SK-N-SH (cell line): ENCODE data around the gene RNF113B. TPM values are rescaled to one million over a fixed set of nuclear protein-coding genes. Genes with fewer than 3 reads are reported as not detected.

Experiments used
- CTCF ChIA-PET: fragments of 300-600, 350-600 bp; formaldehyde crosslinking; extraction: SDS; loops from one replicate; lab custom pipeline; 2021; lab: Yijun Ruan, JAX
- POLR2A ChIA-PET: fragments of 350-600 bp; sonication (Branson Sonifier 250); formaldehyde crosslinking; extraction: SDS; loops from one replicate; lab custom pipeline; 2020; ENCODE audit warnings: antibody characterized with exemption, inconsistent platforms; lab: Yijun Ruan, JAX
- DNase-seq: peaks from one replicate; pipeline ENCODE4 v3.0.0; 2012
- H2AFZ ChIP-seq: fragments of 200-600 bp; sonication (generic); 2 replicates; pipeline ENCODE4 v1.8.1; 2016; ENCODE audit warnings: antibody characterized with exemption, mild to moderate bottlenecking, low read depth
- H3F3A ChIP-seq: fragments of 200-600 bp; sonication (generic); replicated peaks from 2 replicates; pipeline ENCODE3; 2016; ENCODE audit warnings: antibody characterized with exemption, mild to moderate bottlenecking; ENCODE audit not compliant: insufficient read depth
- H3K27ac ChIP-seq, 2 experiments: fragments of 200-500 bp in 1 of 2; fragments of 200-600 bp in 1 of 2; sonication (Bioruptor generic) in 1 of 2; sonication (generic), shearing (Covaris generic) in 1 of 2; 2 replicates each; pipeline versions ENCODE4 v1.5.1 to v1.6.1; 2014 to 2016; ENCODE audit warnings: low read depth in 2 of 2, inconsistent platforms in 1 of 2, low read length in 1 of 2, mild to moderate bottlenecking in 1 of 2, mixed read lengths in 1 of 2
- H3K27me3 ChIP-seq: fragments of 200-600 bp; sonication (generic), shearing (Covaris generic); 2 replicates; pipeline ENCODE4 v1.6.1; 2016; ENCODE audit warnings: mixed run types; ENCODE audit not compliant: insufficient read depth
- H3K36me3 ChIP-seq, 2 experiments: fragments of 200-500 bp in 1 of 2; fragments of 200-600 bp in 1 of 2; sonication (Bioruptor generic) in 1 of 2; sonication (generic) in 1 of 2; replicated peaks in 1 of 2; 2 replicates each; pipeline versions ENCODE3 to v1.5.1; 2014 to 2016; ENCODE audit warnings: low read length in 1 of 2, mild to moderate bottlenecking in 1 of 2; ENCODE audit not compliant: insufficient read depth in 2 of 2, control insufficient read depth in 1 of 2
- H3K4me1 ChIP-seq, 2 experiments: fragments of 200-500 bp in 1 of 2; fragments of 200-600 bp in 1 of 2; sonication (Bioruptor generic) in 1 of 2; sonication (generic), shearing (Covaris generic) in 1 of 2; 2 replicates each; pipeline versions ENCODE4 v1.5.1 to v1.6.1; 2014 to 2016; ENCODE audit warnings: low read depth in 1 of 2, low read length in 1 of 2, mixed run types in 1 of 2; ENCODE audit not compliant: insufficient read depth in 2 of 2, control insufficient read depth in 1 of 2
- H3K4me2 ChIP-seq: fragments of 200-600 bp; sonication (generic), shearing (Covaris generic); 2 replicates; pipeline ENCODE4 v1.6.1; 2017; ENCODE audit warnings: mixed run types
- H3K4me3 ChIP-seq, 2 experiments: fragments of 200-500 bp in 1 of 2; fragments of 200-600 bp in 1 of 2; sonication (Bioruptor generic) in 1 of 2; sonication (generic), shearing (Covaris generic) in 1 of 2; 2 replicates each; pipeline versions ENCODE4 v1.5.1 to v1.8.1; 2014 to 2016; ENCODE audit warnings: low read depth in 2 of 2, inconsistent platforms in 1 of 2, low read length in 1 of 2, mild to moderate bottlenecking in 1 of 2, mixed read lengths in 1 of 2, moderate library complexity in 1 of 2
- H3K79me2 ChIP-seq: fragments of 200-600 bp; sonication (generic); 2 replicates; pipeline ENCODE4 v1.8.1; 2017; ENCODE audit warnings: mild to moderate bottlenecking; ENCODE audit not compliant: insufficient read depth
- H3K9ac ChIP-seq: fragments of 200-600 bp; sonication (generic); 2 replicates; pipeline ENCODE4 v1.6.1; 2017; ENCODE audit warnings: mixed run types
- H3K9me2 ChIP-seq: fragments of 200-600 bp; sonication (generic); 2 replicates; pipeline ENCODE4 v1.6.1; 2017; ENCODE audit warnings: mixed run types
- H3K9me3 ChIP-seq: fragments of 200-600 bp; sonication (generic); 2 replicates; pipeline ENCODE4 v1.6.1; 2017; ENCODE audit warnings: mixed run types, mild to moderate bottlenecking, moderate library complexity
- H4K20me1 ChIP-seq: fragments of 200-600 bp; sonication (generic); 2 replicates; pipeline ENCODE4 v1.6.1; 2017; ENCODE audit warnings: mild to moderate bottlenecking, mixed run types; ENCODE audit not compliant: insufficient read depth
- CHD2 ChIP-seq: fragments of 150-350 bp; IDR thresholded peaks from 2 replicates; pipeline ENCODE4 v1.6.1; 2018; ENCODE audit warnings: low read length; ENCODE audit not compliant: partially characterized antibody
- CTCF ChIP-seq: fragments of 200-600 bp; sonication (generic); IDR thresholded peaks from 2 replicates; pipeline ENCODE4 v1.6.1; 2017; ENCODE audit warnings: antibody characterized with exemption, mild to moderate bottlenecking, moderate library complexity
- FOXJ3 ChIP-seq: sonication (generic); formaldehyde crosslinking; IDR thresholded peaks from 2 replicates; pipeline ENCODE4 v1.5.1; 2020; ENCODE audit warnings: mild to moderate bottlenecking, missing genetic modification reagents
- FOXM1 ChIP-seq: IDR thresholded peaks from 2 replicates; pipeline ENCODE4 v1.4.0; 2012; ENCODE audit warnings: low read depth, mild to moderate bottlenecking
- GABPA ChIP-seq: IDR thresholded peaks from 2 replicates; pipeline ENCODE4 v1.4.0; 2012; ENCODE audit warnings: low read depth, mild to moderate bottlenecking
- GATA2 ChIP-seq: sonication (generic); formaldehyde crosslinking; IDR thresholded peaks from 2 replicates; pipeline ENCODE4 v1.5.0; 2020; ENCODE audit warnings: mild to moderate bottlenecking, missing genetic modification reagents
- JUND ChIP-seq: IDR thresholded peaks from 2 replicates; pipeline ENCODE4 v1.4.0; 2012
- MAX ChIP-seq: IDR thresholded peaks from 2 replicates; pipeline ENCODE4 v1.4.0; 2012; ENCODE audit warnings: low read depth
- MEF2A ChIP-seq: IDR thresholded peaks from 2 replicates; pipeline ENCODE4 v1.4.0; 2012; ENCODE audit warnings: low read depth, borderline replicate concordance
- MXI1 ChIP-seq: IDR thresholded peaks from 2 replicates; pipeline ENCODE4 v1.6.1; 2012; ENCODE audit warnings: mild to moderate bottlenecking, low read depth, low read length, improper control_type of control experiment
- NFIC ChIP-seq: IDR thresholded peaks from 2 replicates; pipeline ENCODE4 v1.4.0; 2012; ENCODE audit warnings: borderline replicate concordance
- NRF1 ChIP-seq: IDR thresholded peaks from 2 replicates; pipeline ENCODE4 v1.6.1; 2012; ENCODE audit warnings: low read depth, mild to moderate bottlenecking, low read length
- RAD21 ChIP-seq: IDR thresholded peaks from 2 replicates; pipeline ENCODE4 v1.6.1; 2012; ENCODE audit warnings: mild to moderate bottlenecking, low read length
- RXRA ChIP-seq: IDR thresholded peaks from 2 replicates; pipeline ENCODE4 v1.4.0; 2012; ENCODE audit warnings: low read depth, mild to moderate bottlenecking, borderline replicate concordance
- SIN3A ChIP-seq: IDR thresholded peaks from 2 replicates; pipeline ENCODE4 v1.6.1; 2012; ENCODE audit warnings: low read depth, mild to moderate bottlenecking, low read length, moderate library complexity, borderline replicate concordance
- SMC3 ChIP-seq: IDR thresholded peaks from 2 replicates; pipeline ENCODE4 v1.6.1; 2012; ENCODE audit warnings: low read depth, low read length, improper control_type of control experiment
- TCF12 ChIP-seq: IDR thresholded peaks from 2 replicates; pipeline ENCODE4 v1.4.0; 2012
- TEAD4 ChIP-seq: IDR thresholded peaks from 2 replicates; pipeline ENCODE4 v1.4.0; 2012; ENCODE audit warnings: mild to moderate bottlenecking, borderline replicate concordance; ENCODE audit not compliant: insufficient read depth
- YY1 ChIP-seq: IDR thresholded peaks from 2 replicates; pipeline ENCODE4 v1.4.0; 2012; ENCODE audit warnings: low read depth, mild to moderate bottlenecking
- WGBS: methylation state at CpG from one replicate; pipeline ENCODE4 v1.1.6; 2017; ENCODE audit warnings: low lambda C conversion rate; 5-methylcytosine and 5-hydroxymethylcytosine counted together
- polyA plus RNA-seq, 3 experiments: library from polyadenylated mRNA; depleted of rRNA; stranded (reverse); fragments of >200 nt; gene quantifications; 2 replicates each; pipeline ENCODE4 v1.2.3, GENCODE V29; 2012

Gene RNF113B
- polyA plus RNA-seq, 1 of the 3 experiments (the other 2 are of a cell fraction): not detected

GRCh38 chr13:98142380-98143156 is 34.5 kb downstream of the RNF113B start, which contains the start of gene FARP1:
Gene FARP1 (plus strand): TSS chr13:98143094. CDS start chr13:98213243, 70,149 bp downstream.
- Histone ChIP-seq H3K36me3 (no peaks in the 10 kb centered on the region), H3K27ac (peak within 1 kb of the TSS; percentile 53 to 60; a peak in 3 of 4 replicates), H3K9ac (peak within 1 kb of the TSS; percentile 80), H3K9me3 (no peaks in the 10 kb centered on the region)
- TF ChIP-seq NRF1: 0 out of 2 replicates have a peak, but pooled peaks have one; percentile 22
- TF ChIP-seq NFIC: no peak
- TF ChIP-seq GABPA: no peak
- TF ChIP-seq JUND: no peak
- TF ChIP-seq YY1: no peak
- no peak for TF ChIP-seq GATA2 (CRISPR knock-in tag)
- TF ChIP-seq RAD21: peak; percentile 59
- no peak for TF ChIP-seq SIN3A
- peak; percentile 60 for TF ChIP-seq SMC3
- TF ChIP-seq, all 33 proteins: peak for 3
- ChIA-PET POLR2A (interaction anchor here (0.6 kb wide), 1 partner anchor 20 kb away, joined by 3 read pairs; no protein-coding TSS in a partner anchor), CTCF (interaction anchor here (0.6 to 1.6 kb wide), 12 partner anchors 10 to 531 kb away, joined by 3 to 10 read pairs (median 4); no protein-coding TSS in a partner anchor)
- H3K4me2 ChIP-seq: peak within 1 kb of the TSS; percentile 86
- peak within 1 kb of the TSS; percentile 79 to 81 for H3K4me3 ChIP-seq
- DNase-seq: peak; percentile 95
- H3K27me3 ChIP-seq: no peaks in the 10 kb centered on the region
- peaks cover 38% of the 10 kb centered on the region for H3K79me2 ChIP-seq
- WGBS: 27% methylated on average over 21 of the region's 98 CpGs
- peaks cover 24 to 28% of the 10 kb centered on the region in 2 experiments for H3K4me1 ChIP-seq
- no peaks in the 10 kb centered on the region for H3K9me2 ChIP-seq
- peak within 1 kb of the TSS; percentile 78; the same call in 1 of the 2 replicates for H2AFZ ChIP-seq
- H4K20me1 ChIP-seq: peaks cover 29% of the 10 kb centered on the region
- H3F3A ChIP-seq: no peaks in the 10 kb centered on the region

GRCh38 chr13:98141509-98142379 is 35.3 kb downstream of the RNF113B start:
- no peak overlapping the region for H3K27ac ChIP-seq
- H3K9me2 ChIP-seq: no peaks in the 10 kb centered on the region
- no peak overlapping the region for H3K4me2 ChIP-seq
- 95% methylated on average over 27 of the region's 27 CpGs for WGBS
- DNase-seq: peak; percentile 17
- TF ChIP-seq MEF2A: no peak
- TF ChIP-seq MAX: no peak
- TF ChIP-seq FOXJ3 (CRISPR knock-in tag): no peak
- TF ChIP-seq RXRA: no peak
- no peak for TF ChIP-seq CTCF
- TF ChIP-seq YY1: no peak
- TF ChIP-seq FOXM1: no peak
- TF ChIP-seq MXI1: no peak
- no peak for TF ChIP-seq CHD2
- no peak for TF ChIP-seq TEAD4
- no peak for TF ChIP-seq TCF12
- no peak overlapping the region for H3K9ac ChIP-seq
- H3K36me3 ChIP-seq: no peaks in the 10 kb centered on the region
- peaks cover 21% of the 10 kb centered on the region for H4K20me1 ChIP-seq
- no peaks in the 10 kb centered on the region for H3K9me3 ChIP-seq
- no peaks in the 10 kb centered on the region for H3F3A ChIP-seq
- H3K79me2 ChIP-seq: peaks cover 30% of the 10 kb centered on the region
- ChIA-PET POLR2A (no interaction called here), CTCF (interaction anchor here (0.6 to 1.6 kb wide), 13 partner anchors 9 to 532 kb away, joined by 3 to 10 read pairs (median 3); no protein-coding TSS in a partner anchor)
- peaks cover 18 to 19% of the 10 kb centered on the region in 2 experiments for H3K4me1 ChIP-seq
- H3K27me3 ChIP-seq: no peaks in the 10 kb centered on the region
- no peak overlapping the region for H2AFZ ChIP-seq
- H3K4me3 ChIP-seq: no peak overlapping the region
